NAMALWA (cell line): ENCODE results near the gene INTS15.
A peak's percentile ranks its signal among the peaks of the same experiment; 100 is the strongest.
"Not testable (repeated sequence)": the region's sequence is repeated elsewhere in the genome, so short reads cannot be mapped to it uniquely, and the experiment has no call there.

ENCODE experiments used
- DNase-seq: peaks from one replicate; pipeline ENCODE4 v3.0.0-alpha.2; 2015; ENCODE audit warnings: low spot score

Gene INTS15

DNA sequence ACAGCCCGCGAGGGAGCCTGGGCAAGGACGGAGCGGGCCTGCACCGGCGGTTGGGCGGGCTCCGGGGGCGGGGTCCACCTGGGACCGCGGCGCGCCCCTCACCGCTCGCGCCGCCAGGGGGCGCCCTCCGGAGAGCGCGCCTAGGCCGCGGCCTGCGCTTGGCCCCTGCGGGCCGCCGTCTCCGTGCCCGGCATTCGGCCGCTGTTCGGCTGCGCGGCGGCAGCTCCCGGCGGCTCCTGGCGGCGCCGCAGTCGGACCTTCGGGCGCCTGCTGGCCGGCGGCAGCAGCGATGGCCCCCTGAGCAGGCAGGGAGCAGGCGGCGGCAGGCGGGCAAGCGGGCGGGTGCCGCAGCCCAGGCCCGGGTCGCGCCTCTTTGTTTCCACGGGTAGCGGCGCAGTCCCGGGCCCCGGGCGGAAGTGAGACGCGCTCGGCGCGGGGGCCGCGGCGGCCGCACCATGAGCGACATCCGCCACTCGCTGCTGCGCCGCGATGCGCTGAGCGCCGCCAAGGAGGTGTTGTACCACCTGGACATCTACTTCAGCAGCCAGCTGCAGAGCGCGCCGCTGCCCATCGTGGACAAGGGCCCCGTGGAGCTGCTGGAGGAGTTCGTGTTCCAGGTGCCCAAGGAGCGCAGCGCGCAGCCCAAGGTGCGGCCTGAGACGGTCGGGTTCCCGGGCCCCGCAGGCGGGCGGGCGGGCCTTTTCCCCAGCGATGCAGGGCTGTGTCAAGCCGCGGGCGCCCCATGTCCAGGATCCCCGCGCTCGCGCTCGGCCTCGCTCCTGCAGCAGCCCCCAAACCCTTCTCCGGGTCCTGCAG, at the start of gene INTS15:
INTS15 (plus strand) TSS at position 193 of the 816 bp plus-strand sequence; CDS start at position 456, 263 bp downstream.
- peak; percentile 89 for DNase-seq

- DNase-seq, result no peak
Measured at GRCh38 chr7:6542368-6542767, 47.5 kb upstream of the INTS15 start.

- DNase-seq, result no peak
Measured at GRCh38 chr7:6545398-6546126, 44.3 kb upstream of the INTS15 start.

GRCh38 chr7:6546498-6547251, 43.1 kb upstream of the INTS15 start:
- DNase-seq, result no peak

DNA sequence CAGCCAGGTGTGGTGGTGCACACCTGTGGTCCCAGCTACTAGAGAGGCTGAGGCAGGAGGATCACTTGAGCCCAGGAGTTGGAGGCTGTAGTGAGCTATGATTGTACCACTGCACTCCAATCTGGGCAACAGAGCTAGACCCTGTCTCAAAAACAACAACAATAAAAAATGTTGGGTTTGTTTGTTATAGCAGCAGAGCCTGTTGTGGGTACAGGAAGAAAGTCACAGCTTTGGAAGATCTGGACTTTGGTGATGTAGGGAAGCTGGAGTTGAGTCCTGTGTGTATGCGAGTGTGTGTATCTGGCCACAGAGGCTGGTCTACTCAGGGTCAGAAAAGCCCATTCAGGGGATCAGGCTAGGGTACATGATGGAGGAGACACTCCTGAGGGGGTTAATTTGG, 42.4 kb upstream of the INTS15 start:
- DNase-seq, result no peak

- no peak for DNase-seq
Measured at GRCh38 chr7:6551016-6551511, 38.8 kb upstream of the INTS15 start, which contains the start of gene GRID2IP. TSS of gene GRID2IP (minus strand) at chr7:6551461. CDS start at chr7:6551436, 25 bp downstream.

DNA sequence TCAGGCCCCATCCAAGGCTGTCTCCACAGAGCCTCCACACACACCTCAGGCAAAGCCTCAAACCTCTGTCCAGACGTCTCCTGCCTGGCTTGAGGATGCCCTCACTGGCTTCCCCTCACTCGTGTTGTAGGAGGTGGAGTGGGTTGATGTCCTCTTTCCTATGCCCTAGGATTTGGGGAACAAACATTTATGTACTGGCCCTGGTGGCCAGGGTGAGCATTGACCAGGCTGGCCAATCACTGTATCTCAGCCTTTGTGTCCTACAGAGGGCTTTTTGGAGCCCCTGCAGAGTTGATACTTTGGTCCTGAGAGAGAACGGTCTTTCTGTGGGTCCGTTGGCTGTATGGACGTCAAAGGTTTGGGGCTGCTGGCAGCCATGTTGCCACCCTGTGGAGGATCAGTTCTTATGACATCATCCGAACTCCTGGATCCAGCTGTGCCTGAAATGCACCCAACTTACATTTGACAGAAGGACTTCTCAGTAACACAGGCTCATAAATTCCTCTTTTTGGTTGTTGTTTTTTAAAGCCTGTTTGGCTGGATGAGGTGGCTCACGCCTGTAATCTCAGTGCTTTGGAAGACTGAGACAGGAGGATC, 36.3 kb upstream of the INTS15 start:
- no peak for DNase-seq

- DNase-seq, result no peak
Measured at GRCh38 chr7:6554848-6555247, 35.0 kb upstream of the INTS15 start.

- no peak for DNase-seq
Measured at GRCh38 chr7:6556196-6556595, 33.6 kb upstream of the INTS15 start.

GRCh38 chr7:6558837-6559236, 31.0 kb upstream of the INTS15 start:
- peak; percentile 59 for DNase-seq

- DNase-seq, result no peak
Measured at GRCh38 chr7:6559896-6560295, 29.9 kb upstream of the INTS15 start.

DNA sequence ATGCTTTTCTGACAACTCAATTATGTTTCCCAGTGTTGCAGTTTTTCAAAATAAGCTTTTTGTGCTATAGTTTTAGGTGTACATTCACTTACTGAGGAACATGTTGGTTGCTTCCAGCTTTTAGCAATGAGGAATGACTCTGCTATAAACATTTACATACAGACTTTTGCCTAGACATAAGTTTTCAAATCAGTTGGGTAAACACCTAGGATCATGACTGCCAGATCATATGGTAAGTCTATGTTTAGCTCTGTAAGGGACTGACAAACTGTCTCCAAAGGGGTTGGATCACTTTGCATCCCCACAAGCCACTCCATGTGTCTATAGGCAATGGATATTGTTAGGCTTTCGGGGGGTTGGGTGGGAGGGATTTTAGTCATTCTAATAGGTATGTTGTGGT, 27.7 kb upstream of the INTS15 start:
- DNase-seq, result no peak

DNA sequence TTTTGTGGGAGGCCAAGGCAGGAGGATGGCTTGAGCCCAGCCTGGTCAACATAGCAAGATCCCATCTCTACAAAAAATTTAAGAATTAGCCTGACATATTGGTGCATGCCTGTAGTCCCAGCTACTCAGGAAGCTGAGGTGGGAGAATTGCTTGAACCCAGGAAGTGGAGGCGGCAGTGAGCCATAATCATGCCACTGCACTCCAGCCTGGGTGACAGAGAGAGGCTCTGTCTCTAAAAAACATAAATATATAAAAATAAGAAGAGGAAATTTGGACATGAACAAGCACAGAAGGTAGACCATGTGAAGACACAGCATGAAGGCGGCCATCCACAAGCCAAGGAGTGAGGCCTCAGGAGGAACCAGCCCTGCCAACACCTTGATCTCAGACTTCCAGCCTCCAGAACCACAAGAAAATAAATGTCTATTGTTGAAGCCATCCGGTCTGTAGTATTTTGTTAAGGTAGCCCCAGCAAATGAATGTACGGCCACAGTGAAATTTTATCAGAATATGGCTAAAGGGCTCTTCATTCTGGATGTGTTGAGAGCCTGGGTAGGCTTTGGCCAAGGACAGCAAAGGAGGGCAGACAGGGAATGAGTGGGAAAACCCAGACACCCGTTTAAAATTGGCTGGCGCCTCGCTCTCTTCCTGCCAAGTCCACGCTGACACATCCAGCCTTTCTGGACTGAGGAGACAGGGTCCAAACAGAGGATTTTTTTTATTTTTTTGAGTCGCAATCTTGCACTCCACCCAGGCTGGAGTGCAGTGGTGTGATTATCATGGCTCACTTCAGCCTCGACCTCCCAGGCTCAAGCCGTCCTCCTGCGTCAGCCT, 25.7 kb upstream of the INTS15 start:
- DNase-seq, result no peak

GRCh38 chr7:6565655-6566054, 24.2 kb upstream of the INTS15 start:
- DNase-seq, result no peak

GRCh38 chr7:6567886-6568285, 21.9 kb upstream of the INTS15 start:
- DNase-seq, result no peak

DNA sequence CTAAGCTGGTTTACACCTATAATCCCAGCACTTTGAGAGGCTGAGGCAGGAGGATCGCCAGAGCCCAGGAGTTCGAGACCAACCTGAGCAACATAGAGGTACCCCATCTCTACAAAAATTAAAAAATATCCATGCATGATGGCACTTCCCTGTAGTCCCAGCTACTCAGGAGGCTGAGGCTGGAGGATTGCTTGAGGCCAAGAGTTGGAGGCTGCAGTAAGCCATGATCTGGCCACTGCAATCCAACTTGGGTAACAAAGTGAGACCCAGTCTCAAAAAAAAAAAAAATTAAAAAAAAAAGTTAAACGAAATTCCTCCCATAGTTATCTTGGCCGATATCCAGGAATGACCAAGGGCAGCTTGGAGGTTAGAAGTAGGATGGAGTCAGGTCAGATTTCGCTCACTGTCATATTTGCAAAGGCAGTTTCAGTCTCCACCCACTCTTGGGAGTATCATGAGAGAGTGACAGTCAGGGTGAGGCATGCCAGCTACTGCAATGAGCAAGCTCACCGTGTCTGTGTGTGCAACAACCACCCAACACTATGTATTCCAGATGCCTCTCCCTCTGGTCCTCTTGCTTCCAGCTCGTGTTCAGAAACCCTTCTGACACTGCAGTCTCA, 18.6 kb upstream of the INTS15 start:
- no peak for DNase-seq

- no peak for DNase-seq
Measured at GRCh38 chr7:6575281-6576023, 14.4 kb upstream of the INTS15 start.

- DNase-seq, result peak; percentile 44
Measured at GRCh38 chr7:6576024-6576866, 13.6 kb upstream of the INTS15 start.

DNA sequence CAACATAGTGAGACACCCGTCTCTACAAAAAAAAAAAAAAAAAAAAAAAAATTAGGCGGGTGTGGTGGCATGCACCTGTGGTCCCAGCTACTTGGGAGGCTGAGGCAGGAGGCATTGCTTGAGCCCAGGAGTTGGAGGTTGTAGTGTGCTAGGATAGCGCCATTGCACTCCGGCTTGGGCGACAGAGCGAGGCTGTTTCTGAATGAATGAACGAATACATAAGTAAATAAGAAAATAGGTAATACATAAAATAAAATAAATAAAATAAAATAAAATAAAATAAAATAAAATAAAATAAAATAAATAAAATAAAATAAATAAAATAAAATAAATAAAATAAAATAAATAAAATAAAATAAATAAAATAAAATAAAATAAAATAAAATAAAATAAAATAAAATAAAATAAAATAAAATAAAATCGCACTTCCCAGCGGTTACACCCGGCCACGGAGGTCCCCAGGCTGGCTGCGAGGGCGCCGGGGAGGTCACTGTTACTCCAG, 12.9 kb upstream of the INTS15 start:
- not testable (repeated sequence) for DNase-seq
